ENCODE measurements around the gene FHOD3. TPM values are rescaled to one million over a fixed set of nuclear protein-coding genes. Genes with fewer than 3 reads are reported as not detected.

Gene FHOD3
- total RNA-seq, 4 donors from 2014 or later = 0.26 to 13.8 (median 4.9) TPM; not detected in 1

DNA sequence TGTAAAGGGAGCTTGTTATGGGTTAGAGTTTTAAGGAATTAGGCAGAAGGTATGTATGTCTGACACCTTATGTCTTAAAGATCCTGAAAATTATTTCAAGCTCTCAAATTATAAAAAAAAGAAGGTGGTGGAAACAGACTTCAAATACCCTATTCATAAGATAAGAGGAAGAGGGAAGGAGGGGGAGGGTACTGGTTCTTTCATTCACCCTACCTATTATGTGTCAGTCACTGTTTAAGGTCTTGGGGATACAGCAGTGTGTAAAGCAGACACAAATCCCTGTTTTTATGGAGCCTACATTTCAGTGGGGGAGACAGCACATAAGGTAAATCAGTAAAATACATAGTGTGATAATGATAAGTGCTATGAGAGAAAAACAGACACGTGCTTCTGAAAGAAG lies 184.4 kb downstream of the FHOD3 start:
- intact Hi-C loops (cut with DNase I; ENCODE audit: low total_unique reads) = no loop called here
- TF ChIP-seq POLR2A (IDR thresholded peaks at IDR 0.05) = no peak
- TF ChIP-seq, protein P1, sequence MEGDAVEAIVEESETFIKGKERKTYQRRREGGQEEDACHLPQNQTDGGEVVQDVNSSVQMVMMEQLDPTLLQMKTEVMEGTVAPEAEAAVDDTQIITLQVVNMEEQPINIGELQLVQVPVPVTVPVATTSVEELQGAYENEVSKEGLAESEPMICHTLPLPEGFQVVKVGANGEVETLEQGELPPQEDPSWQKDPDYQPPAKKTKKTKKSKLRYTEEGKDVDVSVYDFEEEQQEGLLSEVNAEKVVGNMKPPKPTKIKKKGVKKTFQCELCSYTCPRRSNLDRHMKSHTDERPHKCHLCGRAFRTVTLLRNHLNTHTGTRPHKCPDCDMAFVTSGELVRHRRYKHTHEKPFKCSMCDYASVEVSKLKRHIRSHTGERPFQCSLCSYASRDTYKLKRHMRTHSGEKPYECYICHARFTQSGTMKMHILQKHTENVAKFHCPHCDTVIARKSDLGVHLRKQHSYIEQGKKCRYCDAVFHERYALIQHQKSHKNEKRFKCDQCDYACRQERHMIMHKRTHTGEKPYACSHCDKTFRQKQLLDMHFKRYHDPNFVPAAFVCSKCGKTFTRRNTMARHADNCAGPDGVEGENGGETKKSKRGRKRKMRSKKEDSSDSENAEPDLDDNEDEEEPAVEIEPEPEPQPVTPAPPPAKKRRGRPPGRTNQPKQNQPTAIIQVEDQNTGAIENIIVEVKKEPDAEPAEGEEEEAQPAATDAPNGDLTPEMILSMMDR (IDR thresholded peaks at IDR 0.05) = no peak

GRCh38 chr18:36484591-36484990 lies 187.1 kb downstream of the FHOD3 start:
- Histone ChIP-seq H3K36me3 (no peaks in the 10 kb centered on the region), H3K4me3 (no peak overlapping the region), H3K27me3 (no peaks in the 10 kb centered on the region), H3K4me1 (no peaks in the 10 kb centered on the region), H3K9me3 (no peaks in the 10 kb centered on the region), H3K27ac (no peak overlapping the region)
- no peak for TF ChIP-seq POLR2A (IDR thresholded peaks at IDR 0.05)
- TF ChIP-seq, protein P1 (IDR thresholded peaks at IDR 0.05) = no peak
- DNase-seq = no peak
- intact Hi-C loops (cut with DNase I; ENCODE audit: low total_unique reads) = no loop called here

More for the DNA sequence above, 184.4 kb downstream of the FHOD3 start:
- no peaks in the 10 kb centered on the region for H3K27me3 ChIP-seq
- no peak for DNase-seq
- H3K27ac ChIP-seq = no peak overlapping the region
- no peaks in the 10 kb centered on the region for H3K4me1 ChIP-seq
- H3K9me3 ChIP-seq = no peaks in the 10 kb centered on the region
- no peaks in the 10 kb centered on the region for H3K36me3 ChIP-seq
- no peak overlapping the region for H3K4me3 ChIP-seq

- intact Hi-C loops (cut with DNase I; ENCODE audit: low total_unique reads) = no loop called here
- Histone ChIP-seq H3K36me3 (no peaks in the 10 kb centered on the region), H3K27ac (no peak overlapping the region), H3K27me3 (no peaks in the 10 kb centered on the region), H3K4me1 (no peaks in the 10 kb centered on the region), H3K4me3 (no peak overlapping the region), H3K9me3 (no peaks in the 10 kb centered on the region)
- TF ChIP-seq, protein P1 (IDR thresholded peaks at IDR 0.05) = no peak
- no peak for TF ChIP-seq POLR2A (IDR thresholded peaks at IDR 0.05)
- no peak for DNase-seq
Measured at GRCh38 chr18:36485772-36486171, 188.3 kb downstream of the FHOD3 start.

DNA sequence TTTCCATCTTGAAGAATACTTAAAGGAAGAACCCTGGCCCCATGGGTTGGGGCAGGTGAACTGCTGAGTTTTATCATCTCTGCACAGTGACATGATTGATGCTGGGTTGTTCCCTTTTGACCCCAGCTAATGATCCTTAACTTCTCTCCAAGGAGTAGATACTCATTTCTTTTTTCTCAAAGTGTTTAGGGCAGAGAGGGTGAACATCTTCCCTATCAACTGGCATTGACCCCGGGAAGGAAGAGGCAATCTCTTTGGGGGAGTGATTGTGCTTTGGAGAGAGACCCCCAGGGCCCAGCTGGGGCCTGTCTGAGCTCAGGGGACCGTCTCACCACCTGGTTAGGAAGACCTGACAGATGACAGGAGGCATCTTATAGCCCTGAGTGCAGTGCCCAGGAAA lies 190.6 kb downstream of the FHOD3 start:
- Histone ChIP-seq H3K4me3 (no peak overlapping the region), H3K4me1 (no peaks in the 10 kb centered on the region), H3K27ac (no peak overlapping the region), H3K36me3 (no peaks in the 10 kb centered on the region), H3K9me3 (no peaks in the 10 kb centered on the region), H3K27me3 (no peaks in the 10 kb centered on the region)
- TF ChIP-seq POLR2A (IDR thresholded peaks at IDR 0.05) = no peak
- TF ChIP-seq, protein P1 (IDR thresholded peaks at IDR 0.05) = no peak
- no peak for DNase-seq
- intact Hi-C loops (cut with DNase I; ENCODE audit: low total_unique reads) = no loop called here

DNA sequence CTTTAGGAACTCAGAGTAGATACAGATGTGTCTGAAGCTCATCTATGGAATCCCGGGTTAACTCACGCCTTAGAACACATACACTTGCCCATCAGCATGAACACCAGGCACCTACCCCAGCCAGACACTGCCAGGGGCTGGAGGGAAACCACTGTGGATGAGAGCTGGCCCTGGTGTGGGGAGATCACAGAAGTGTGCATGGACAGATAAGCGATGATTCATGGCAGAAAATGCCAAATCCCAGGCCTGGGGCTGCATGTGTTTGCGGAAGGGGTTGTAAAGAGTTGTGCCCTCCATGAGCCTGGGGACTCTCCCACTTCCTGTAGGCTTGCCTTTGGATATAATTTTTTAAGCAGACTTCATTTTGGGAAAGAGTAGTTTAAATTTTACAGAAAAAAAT lies 193.4 kb downstream of the FHOD3 start:
- no peaks in the 10 kb centered on the region for H3K4me1 ChIP-seq
- no peaks in the 10 kb centered on the region for H3K9me3 ChIP-seq
- H3K36me3 ChIP-seq = no peaks in the 10 kb centered on the region
- intact Hi-C loops (cut with DNase I; ENCODE audit: low total_unique reads) = no loop called here
- DNase-seq = no peak
- no peak overlapping the region for H3K27ac ChIP-seq
- no peaks in the 10 kb centered on the region for H3K27me3 ChIP-seq
- no peak for TF ChIP-seq POLR2A (IDR thresholded peaks at IDR 0.05)
- TF ChIP-seq, protein P1 (IDR thresholded peaks at IDR 0.05) = no peak
- no peak overlapping the region for H3K4me3 ChIP-seq

Measured in uterus (tissue), 4 donors.